Nephron (organoid): ENCODE data around the gene SLC6A7.

Source experiments
- H3K27ac Mint-ChIP-seq, 3 experiments: 2 replicates each; pipeline ENCODE4 v1.8.0; 2020; ENCODE audit warnings: mixed read lengths in 3 of 3, mild to moderate bottlenecking in 2 of 3, moderate library complexity in 1 of 3
- H3K27me3 Mint-ChIP-seq: 2 replicates; pipeline ENCODE4 v1.8.0; 2021; ENCODE audit warnings: low read depth, mild to moderate bottlenecking, moderate library complexity, mixed read lengths
- H3K36me3 Mint-ChIP-seq: 2 replicates; pipeline ENCODE4 v1.8.0; 2020; ENCODE audit warnings: low read depth, mixed read lengths
- H3K4me1 Mint-ChIP-seq: 2 replicates; pipeline ENCODE4 v1.8.0; 2020; ENCODE audit warnings: mixed read lengths
- H3K4me3 Mint-ChIP-seq, 3 experiments: 2 replicates each; pipeline ENCODE4 v1.8.0; 2020; ENCODE audit warnings: mild to moderate bottlenecking in 3 of 3, mixed read lengths in 3 of 3, moderate library complexity in 2 of 3
- H3K9me3 Mint-ChIP-seq: 2 replicates; pipeline ENCODE4 v1.8.0; 2020; ENCODE audit warnings: mixed read lengths
- CTCF ChIP-seq, 3 experiments: fragments of 200-600 bp; sonication (generic); IDR thresholded peaks; one replicate each; pipeline ENCODE4 v1.5.0; 2021; ENCODE audit warnings: antibody characterized with exemption in 3 of 3; ENCODE audit not compliant: unreplicated experiment in 3 of 3

The SLC6A7 gene

GRCh38 chr5:150254774-150255173, 64.9 kb downstream of the SLC6A7 start:
- H3K9me3 Mint-ChIP-seq: no peaks in the 10 kb centered on the region
- TF ChIP-seq CTCF (IDR thresholded peaks at IDR 0.05; ENCODE audit: unreplicated experiment in 3 of 3): no peak
- H3K4me3 Mint-ChIP-seq: no peak overlapping the region
- H3K36me3 Mint-ChIP-seq: no peaks in the 10 kb centered on the region
- peak overlapping the region in 1 of 3 experiments; percentile 37 for H3K27ac Mint-ChIP-seq
- no peaks in the 10 kb centered on the region for H3K27me3 Mint-ChIP-seq
- H3K4me1 Mint-ChIP-seq: peaks cover 12% of the 10 kb centered on the region

- TF ChIP-seq CTCF (IDR thresholded peaks at IDR 0.05; ENCODE audit: unreplicated experiment in 3 of 3): no peak
- Mint-ChIP-seq H3K36me3 (no peaks in the 10 kb centered on the region), H3K4me1 (peaks cover 12% of the 10 kb centered on the region), H3K4me3 (no peak overlapping the region), H3K27me3 (no peaks in the 10 kb centered on the region), H3K27ac (peak overlapping the region in 2 of 3 experiments; percentile 29 to 73), H3K9me3 (no peaks in the 10 kb centered on the region)
Observed at GRCh38 chr5:150255659-150256409, 66.0 kb downstream of the SLC6A7 start.

- Mint-ChIP-seq H3K27me3 (no peaks in the 10 kb centered on the region), H3K4me3 (no peak overlapping the region), H3K27ac (peak overlapping the region in 2 of 3 experiments; percentile 29 to 73), H3K4me1 (peaks cover 12% of the 10 kb centered on the region), H3K9me3 (no peaks in the 10 kb centered on the region), H3K36me3 (no peaks in the 10 kb centered on the region)
- peak in 1 of 3 experiments; percentile 12 for TF ChIP-seq CTCF (IDR thresholded peaks at IDR 0.05; ENCODE audit: unreplicated experiment in 3 of 3)
Observed at GRCh38 chr5:150256410-150257064, 66.7 kb downstream of the SLC6A7 start.

- Mint-ChIP-seq H3K9me3 (no peaks in the 10 kb centered on the region), H3K4me3 (no peak overlapping the region), H3K4me1 (peaks cover 12% of the 10 kb centered on the region), H3K36me3 (no peaks in the 10 kb centered on the region), H3K27ac (no peak overlapping the region), H3K27me3 (peaks cover 4% of the 10 kb centered on the region)
- TF ChIP-seq CTCF (IDR thresholded peaks at IDR 0.05; ENCODE audit: unreplicated experiment in 3 of 3): no peak
Observed at GRCh38 chr5:150257424-150257823, 67.6 kb downstream of the SLC6A7 start.

- Mint-ChIP-seq H3K27ac (no peak overlapping the region), H3K4me3 (no peak overlapping the region), H3K27me3 (peaks cover 4% of the 10 kb centered on the region), H3K36me3 (no peaks in the 10 kb centered on the region), H3K9me3 (no peaks in the 10 kb centered on the region), H3K4me1 (peaks cover 12% of the 10 kb centered on the region)
- TF ChIP-seq CTCF (IDR thresholded peaks at IDR 0.05; ENCODE audit: unreplicated experiment in 3 of 3): no peak
Observed at GRCh38 chr5:150258130-150258529, 68.3 kb downstream of the SLC6A7 start.
